Sigmoid colon (tissue), 4 donors: ENCODE results near the gene GRN.

ENCODE experiments used
- CTCF ChIP-seq, 4 experiments: fragments of 450-650 bp in 3 of 4; fragments of 200-600 bp in 1 of 4; IDR thresholded peaks; one replicate each; pipeline ENCODE4 v1.5.1; 2016 to 2019; ENCODE audit warnings: antibody characterized with exemption in 4 of 4, mild to moderate bottlenecking in 3 of 4, moderate library complexity in 2 of 4
- EP300 ChIP-seq, 4 donors: sonication (generic); formaldehyde crosslinking; IDR thresholded peaks; one replicate each; pipeline ENCODE4 v1.6.1; 2017; ENCODE audit warnings: antibody characterized with exemption in 4 of 4
- POLR2A ChIP-seq, 2 donors: fragments of 450-650 bp; IDR thresholded peaks; one replicate each; pipeline ENCODE4 v1.6.1; 2016; ENCODE audit warnings: antibody characterized with exemption in 2 of 2, mild to moderate bottlenecking in 2 of 2, moderate library complexity in 2 of 2
- POLR2AphosphoS5 ChIP-seq, 4 donors: sonication (generic); formaldehyde crosslinking; IDR thresholded peaks; one replicate each; pipeline ENCODE4 v1.6.1; 2017; ENCODE audit warnings: antibody characterized with exemption in 4 of 4

DNA sequence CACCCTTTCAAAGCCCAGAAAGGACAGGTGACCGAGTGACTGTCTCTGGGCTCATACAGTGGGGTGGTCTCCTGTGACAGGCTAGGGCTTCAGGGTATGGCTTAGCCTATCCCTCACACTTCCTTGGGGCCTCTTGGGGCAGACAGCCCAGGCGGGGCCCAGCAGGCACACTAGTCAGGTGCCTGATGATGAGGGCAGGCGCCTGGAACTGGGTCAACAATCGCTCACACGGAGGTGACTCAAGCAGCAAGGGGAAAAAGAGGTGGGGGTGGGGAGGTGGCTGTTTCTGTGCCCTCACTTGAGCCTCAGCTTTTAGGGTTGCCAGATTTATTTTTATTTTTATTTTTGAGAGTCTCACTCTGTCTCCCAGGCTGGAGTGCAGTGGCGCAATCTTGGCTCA, 6.4 kb upstream of the GRN start:
- TF ChIP-seq CTCF (IDR thresholded peaks at IDR 0.05) (no peak), POLR2A (IDR thresholded peaks at IDR 0.05) (no peak), EP300 (IDR thresholded peaks at IDR 0.05) (no peak), POLR2AphosphoS5 (IDR thresholded peaks at IDR 0.05) (no peak)
